Activated CD8-positive, alpha-beta T cell treated with anti-CD3 and anti-CD28 coated beads for 36 hours (primary cell): ENCODE results near the gene AQP6. TPM values are rescaled to one million over a fixed set of nuclear protein-coding genes. Genes with fewer than 3 reads are reported as not detected.

Experiments used
- ATAC-seq: fragments of 200-7000 bp; cut with Tn5 transposase; one replicate; pipeline ENCODE4 v1.10.0; 2021; ENCODE audit warnings: mild to moderate bottlenecking, moderate library complexity
- CTCF ChIA-PET: fragments of 350-600 bp; sonication (Branson Sonifier 250); formaldehyde crosslinking; loops from one replicate; lab custom pipeline; 2021; ENCODE audit warnings: antibody characterized with exemption; lab: Charles Lee
- POLR2A ChIA-PET: fragments of 350-600 bp; sonication (Branson Sonifier 250); formaldehyde crosslinking; loops from one replicate; lab custom pipeline; 2021; ENCODE audit warnings: antibody characterized with exemption; lab: Charles Lee
- DNase-seq: peaks from one replicate; pipeline ENCODE4 v3.0.0-alpha.2; 2020
- H3K27ac Mint-ChIP-seq: one replicate; pipeline ENCODE4 v1.8.0; 2021; ENCODE audit warnings: mild to moderate bottlenecking, mixed read lengths
- H3K27me3 Mint-ChIP-seq: one replicate; pipeline ENCODE4 v1.8.0; 2021; ENCODE audit warnings: mixed read lengths
- H3K36me3 Mint-ChIP-seq: one replicate; pipeline ENCODE4 v1.8.0; 2021; ENCODE audit warnings: low read depth, mixed read lengths
- H3K4me1 Mint-ChIP-seq: one replicate; pipeline ENCODE4 v1.8.0; 2021; ENCODE audit warnings: low read depth, mixed read lengths
- H3K4me3 Mint-ChIP-seq: one replicate; pipeline ENCODE4 v1.8.0; 2021; ENCODE audit warnings: mild to moderate bottlenecking, moderate library complexity, mixed read lengths
- H3K9me3 Mint-ChIP-seq: one replicate; pipeline ENCODE4 v1.8.0; 2021; ENCODE audit warnings: mixed read lengths
- intact Hi-C: fragments of 100-400 bp; cut with micrococcal nuclease; formaldehyde crosslinking; loops from one replicate; pipeline ENCODE4 v1.10.0; 2022
- total RNA-seq, 2 experiments: library from RNA; stranded (reverse); gene quantifications; one replicate each; pipeline ENCODE4 v1.2.3, GENCODE V29; 2021
- TF ChIP-seq, protein P1 (sequence below): fragments of 200-600 bp; IDR thresholded peaks from one replicate; pipeline ENCODE4 v1.8.0; 2022; ENCODE audit warnings: antibody characterized with exemption, mild to moderate bottlenecking

Gene AQP6
- total RNA-seq, result not detected

DNA sequence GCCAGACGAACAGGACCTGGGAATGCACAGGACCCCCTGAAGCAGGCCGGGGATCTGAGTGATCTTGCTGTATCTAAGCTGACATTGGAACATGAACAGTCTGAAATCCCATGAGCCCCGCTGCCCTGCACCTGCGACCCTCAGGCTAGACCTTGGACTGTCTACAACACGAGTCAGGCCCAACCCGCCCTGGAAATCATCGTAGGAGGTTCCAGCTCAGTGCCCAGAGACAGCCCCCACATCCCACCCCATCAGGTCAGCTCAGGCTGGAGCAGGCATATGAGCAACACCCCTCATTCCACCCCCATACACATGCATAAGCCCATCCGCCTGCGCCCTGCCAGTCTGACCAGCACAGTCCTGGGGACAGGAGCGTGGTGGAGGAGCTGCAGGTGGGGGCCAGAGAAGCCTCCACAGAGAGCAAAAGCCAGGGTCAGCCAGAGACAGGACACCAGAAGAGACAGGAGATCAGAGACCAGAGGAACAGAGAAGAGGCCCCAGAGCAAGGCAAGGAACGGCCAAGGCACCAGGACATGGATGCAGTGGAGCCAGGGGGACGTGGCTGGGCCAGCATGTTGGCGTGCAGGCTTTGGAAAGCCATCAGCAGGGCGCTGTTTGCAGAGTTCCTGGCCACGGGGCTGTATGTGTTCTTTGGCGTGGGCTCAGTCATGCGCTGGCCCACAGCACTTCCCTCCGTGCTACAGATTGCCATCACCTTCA, at the start of gene AQP6:
TSS of gene AQP6 (plus strand) at position 307 of the 720 bp plus-strand sequence. CDS start at position 534, 227 bp downstream.
- Mint-ChIP-seq H3K4me3 (no peak within 1 kb of the TSS), H3K27me3 (peaks cover 3% of the 10 kb centered on the region), H3K9me3 (no peaks in the 10 kb centered on the region), H3K27ac (no peak within 1 kb of the TSS), H3K36me3 (no peaks in the 10 kb centered on the region), H3K4me1 (no peaks in the 10 kb centered on the region)
- ChIA-PET POLR2A (no interaction called here), CTCF (interaction anchor here (1.3 kb wide), 1 partner anchor 66 kb away, joined by 3 read pairs; no protein-coding TSS in a partner anchor)
- DNase-seq (no peak), ATAC-seq (no peak)
- intact Hi-C loops, result no loop called here
- TF ChIP-seq, protein P1, sequence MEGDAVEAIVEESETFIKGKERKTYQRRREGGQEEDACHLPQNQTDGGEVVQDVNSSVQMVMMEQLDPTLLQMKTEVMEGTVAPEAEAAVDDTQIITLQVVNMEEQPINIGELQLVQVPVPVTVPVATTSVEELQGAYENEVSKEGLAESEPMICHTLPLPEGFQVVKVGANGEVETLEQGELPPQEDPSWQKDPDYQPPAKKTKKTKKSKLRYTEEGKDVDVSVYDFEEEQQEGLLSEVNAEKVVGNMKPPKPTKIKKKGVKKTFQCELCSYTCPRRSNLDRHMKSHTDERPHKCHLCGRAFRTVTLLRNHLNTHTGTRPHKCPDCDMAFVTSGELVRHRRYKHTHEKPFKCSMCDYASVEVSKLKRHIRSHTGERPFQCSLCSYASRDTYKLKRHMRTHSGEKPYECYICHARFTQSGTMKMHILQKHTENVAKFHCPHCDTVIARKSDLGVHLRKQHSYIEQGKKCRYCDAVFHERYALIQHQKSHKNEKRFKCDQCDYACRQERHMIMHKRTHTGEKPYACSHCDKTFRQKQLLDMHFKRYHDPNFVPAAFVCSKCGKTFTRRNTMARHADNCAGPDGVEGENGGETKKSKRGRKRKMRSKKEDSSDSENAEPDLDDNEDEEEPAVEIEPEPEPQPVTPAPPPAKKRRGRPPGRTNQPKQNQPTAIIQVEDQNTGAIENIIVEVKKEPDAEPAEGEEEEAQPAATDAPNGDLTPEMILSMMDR, result no peak

GRCh38 chr12:49923035-49923644, 49.6 kb upstream of the AQP6 start:
- CTCF ChIA-PET, result interaction anchor here (1.1 to 1.2 kb wide), 2 partner anchors 22 to 56 kb away, joined by 4 to 5 read pairs; no protein-coding TSS in a partner anchor
- H3K27ac Mint-ChIP-seq, result no peak overlapping the region
- POLR2A ChIA-PET, result interaction anchor here (0.5 to 0.7 kb wide), 2 partner anchors 20 to 68 kb away, joined by 3 read pairs; no protein-coding TSS in a partner anchor

GRCh38 chr12:49923880-49924556, 48.7 kb upstream of the AQP6 start:
- DNase-seq, result no peak
- peaks cover 2% of the 10 kb centered on the region for H3K4me1 Mint-ChIP-seq
- ChIA-PET CTCF (interaction anchor here (1.1 to 1.2 kb wide), 2 partner anchors 43 to 57 kb away, joined by 3 to 4 read pairs; no protein-coding TSS in a partner anchor), POLR2A (interaction anchor here (0.6 kb wide), 1 partner anchor 56 kb away, joined by 5 read pairs; no protein-coding TSS in a partner anchor)
- H3K36me3 Mint-ChIP-seq, result no peaks in the 10 kb centered on the region
- H3K27me3 Mint-ChIP-seq, result no peaks in the 10 kb centered on the region
- no peak overlapping the region for H3K4me3 Mint-ChIP-seq
- no peak overlapping the region for H3K27ac Mint-ChIP-seq
- TF ChIP-seq, protein P1, result no peak
- intact Hi-C loops, result no loop called here
- no peaks in the 10 kb centered on the region for H3K9me3 Mint-ChIP-seq
- no peak for ATAC-seq

More at GRCh38 chr12:49923035-49923644, 49.6 kb upstream of the AQP6 start:
- TF ChIP-seq, protein P1, result no peak
- ATAC-seq (no peak), DNase-seq (no peak)
- Mint-ChIP-seq H3K9me3 (no peaks in the 10 kb centered on the region), H3K4me1 (peaks cover 2% of the 10 kb centered on the region), H3K36me3 (no peaks in the 10 kb centered on the region), H3K27me3 (no peaks in the 10 kb centered on the region), H3K4me3 (no peak overlapping the region)
- intact Hi-C loops, result no loop called here

GRCh38 chr12:49924628-49925246, 48.0 kb upstream of the AQP6 start:
- H3K4me1 Mint-ChIP-seq, result peaks cover 2% of the 10 kb centered on the region
- TF ChIP-seq, protein P1, result no peak
- CTCF ChIA-PET, result interaction anchor here (1.2 kb wide), 1 partner anchor 42 kb away, joined by 3 read pairs; no protein-coding TSS in a partner anchor
- POLR2A ChIA-PET, result interaction anchor here (0.6 kb wide), 1 partner anchor 55 kb away, joined by 5 read pairs; no protein-coding TSS in a partner anchor
- no peak overlapping the region for H3K27ac Mint-ChIP-seq
- no peak for DNase-seq
- intact Hi-C loops, result no loop called here
- no peak for ATAC-seq
- H3K9me3 Mint-ChIP-seq, result no peaks in the 10 kb centered on the region
- H3K4me3 Mint-ChIP-seq, result no peak overlapping the region
- no peaks in the 10 kb centered on the region for H3K36me3 Mint-ChIP-seq
- H3K27me3 Mint-ChIP-seq, result peaks cover under 1% of the 10 kb centered on the region
